VCaP (cell line): ENCODE results near the gene SPG21.

Experiments used
- H3K27ac ChIP-seq: fragments of 450-650 bp; 2 replicates; pipeline ENCODE4 v1.5.1; 2017
- TF ChIP-seq, protein P1 (sequence below): fragments of 450-650 bp; conservative IDR thresholded peaks from 2 replicates; pipeline ENCODE4 v1.5.1; 2017; ENCODE audit warnings: mild to moderate bottlenecking, moderate library complexity

The SPG21 gene

GRCh38 chr15:64934023-64934422, 55.7 kb downstream of the SPG21 start:
- no peak overlapping the region for H3K27ac ChIP-seq
- TF ChIP-seq, protein P1, sequence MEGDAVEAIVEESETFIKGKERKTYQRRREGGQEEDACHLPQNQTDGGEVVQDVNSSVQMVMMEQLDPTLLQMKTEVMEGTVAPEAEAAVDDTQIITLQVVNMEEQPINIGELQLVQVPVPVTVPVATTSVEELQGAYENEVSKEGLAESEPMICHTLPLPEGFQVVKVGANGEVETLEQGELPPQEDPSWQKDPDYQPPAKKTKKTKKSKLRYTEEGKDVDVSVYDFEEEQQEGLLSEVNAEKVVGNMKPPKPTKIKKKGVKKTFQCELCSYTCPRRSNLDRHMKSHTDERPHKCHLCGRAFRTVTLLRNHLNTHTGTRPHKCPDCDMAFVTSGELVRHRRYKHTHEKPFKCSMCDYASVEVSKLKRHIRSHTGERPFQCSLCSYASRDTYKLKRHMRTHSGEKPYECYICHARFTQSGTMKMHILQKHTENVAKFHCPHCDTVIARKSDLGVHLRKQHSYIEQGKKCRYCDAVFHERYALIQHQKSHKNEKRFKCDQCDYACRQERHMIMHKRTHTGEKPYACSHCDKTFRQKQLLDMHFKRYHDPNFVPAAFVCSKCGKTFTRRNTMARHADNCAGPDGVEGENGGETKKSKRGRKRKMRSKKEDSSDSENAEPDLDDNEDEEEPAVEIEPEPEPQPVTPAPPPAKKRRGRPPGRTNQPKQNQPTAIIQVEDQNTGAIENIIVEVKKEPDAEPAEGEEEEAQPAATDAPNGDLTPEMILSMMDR: no peak

DNA sequence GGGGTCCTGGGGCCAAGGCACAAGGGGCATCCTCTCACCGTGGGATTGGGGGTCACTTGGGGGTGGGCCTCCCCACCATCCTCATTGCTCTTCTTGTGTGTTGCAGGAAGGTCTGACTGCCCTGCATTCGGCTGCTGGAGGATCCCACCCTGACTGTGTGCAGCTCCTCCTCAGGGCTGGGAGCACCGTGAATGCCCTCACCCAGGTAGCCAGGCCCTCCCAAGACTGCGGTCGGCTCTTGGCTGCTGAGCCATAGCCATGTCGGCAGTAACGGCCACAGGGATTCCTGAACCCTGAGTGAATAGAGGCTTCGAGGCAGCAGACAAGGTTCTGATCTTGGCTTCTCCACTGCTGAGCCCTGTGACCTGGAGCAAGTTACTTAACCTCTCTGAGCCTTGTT, 58.3 kb downstream of the SPG21 start:
- TF ChIP-seq, protein P1: no peak
- H3K27ac ChIP-seq: no peak overlapping the region

GRCh38 chr15:64930778-64931371, 58.8 kb downstream of the SPG21 start:
- TF ChIP-seq, protein P1: no peak
- no peak overlapping the region for H3K27ac ChIP-seq

- no peak overlapping the region for H3K27ac ChIP-seq
These were observed 59.6 kb downstream of the SPG21 start for GRCh38 chr15:64930019-64930652.

GRCh38 chr15:64928626-64929220, 61.0 kb downstream of the SPG21 start:
- no peak overlapping the region for H3K27ac ChIP-seq
- TF ChIP-seq, protein P1: no peak

More at GRCh38 chr15:64930019-64930652, 59.6 kb downstream of the SPG21 start:
- TF ChIP-seq, protein P1: no peak

GRCh38 chr15:64926661-64927060, 63.1 kb downstream of the SPG21 start:
- TF ChIP-seq, protein P1: no peak
- H3K27ac ChIP-seq: no peak overlapping the region
